NCI-H1436 treated with DMSO at 0.1 percent for 48 hours (cell line): Measurements from ENCODE around the gene ALPK3.
A peak's percentile ranks its signal among the peaks of the same experiment; 100 is the strongest.
"Not testable (repeated sequence)": the region's sequence is repeated elsewhere in the genome, so short reads cannot be mapped to it uniquely, and the experiment has no call there.

ENCODE experiments used
- DNase-seq: peaks from one replicate; lab custom pipeline; 2025; lab: John Stamatoyannopoulos, UW

Gene ALPK3

DNA sequence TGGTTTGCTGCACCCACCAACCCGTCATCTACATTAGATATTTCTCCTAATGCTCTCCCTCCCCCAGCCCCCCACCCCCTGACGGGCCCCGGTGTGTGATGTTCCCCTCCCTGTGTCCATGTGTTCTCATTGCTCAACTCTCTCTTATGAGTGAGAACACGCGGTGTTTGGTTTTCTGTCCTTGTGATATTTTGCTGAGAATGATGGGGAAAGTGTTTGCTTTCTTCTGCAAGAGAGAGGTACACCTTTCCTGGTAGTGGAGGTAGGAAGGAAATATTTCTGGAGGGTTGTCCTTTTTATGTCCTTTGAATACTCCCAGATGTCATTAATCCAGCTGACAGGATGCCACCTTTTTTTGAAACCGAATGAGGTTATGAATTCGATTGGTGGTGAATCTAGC, 56.8 kb downstream of the ALPK3 start:
- DNase-seq = no peak

DNA sequence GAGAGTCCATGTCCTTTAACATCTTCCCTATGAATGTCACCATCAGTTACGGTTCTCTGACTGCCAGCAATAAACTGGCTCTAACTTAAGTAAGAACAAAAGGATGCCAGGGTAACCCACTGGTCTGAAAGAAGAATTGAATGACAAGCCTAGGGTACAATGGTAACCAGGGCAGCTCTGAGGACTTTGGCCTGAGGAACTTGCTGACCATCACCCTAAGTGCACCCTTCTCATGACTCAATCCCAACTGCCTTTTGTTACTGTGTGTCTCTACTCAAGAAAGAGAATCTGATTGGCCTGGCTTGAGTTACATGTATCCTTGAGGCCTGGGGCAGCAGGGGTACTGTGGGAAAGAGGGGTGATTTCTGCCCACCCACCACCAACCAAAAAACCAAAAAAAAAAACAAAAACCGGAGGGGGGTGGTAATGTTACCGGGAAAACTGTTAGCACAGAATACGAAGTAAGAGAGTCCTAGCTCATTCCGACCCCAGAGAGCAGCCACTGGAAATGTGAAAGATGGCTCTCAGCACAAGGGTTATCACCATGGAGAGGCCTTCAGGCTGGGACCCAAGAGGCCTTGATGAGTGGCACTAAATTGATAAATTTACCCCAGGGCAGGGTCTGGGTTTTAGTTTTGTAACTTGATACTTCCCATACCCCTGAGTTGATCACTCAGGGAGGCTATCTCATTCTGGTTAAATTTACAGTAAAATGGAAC, 58.0 kb downstream of the ALPK3 start:
- DNase-seq = peak; percentile 15

DNA sequence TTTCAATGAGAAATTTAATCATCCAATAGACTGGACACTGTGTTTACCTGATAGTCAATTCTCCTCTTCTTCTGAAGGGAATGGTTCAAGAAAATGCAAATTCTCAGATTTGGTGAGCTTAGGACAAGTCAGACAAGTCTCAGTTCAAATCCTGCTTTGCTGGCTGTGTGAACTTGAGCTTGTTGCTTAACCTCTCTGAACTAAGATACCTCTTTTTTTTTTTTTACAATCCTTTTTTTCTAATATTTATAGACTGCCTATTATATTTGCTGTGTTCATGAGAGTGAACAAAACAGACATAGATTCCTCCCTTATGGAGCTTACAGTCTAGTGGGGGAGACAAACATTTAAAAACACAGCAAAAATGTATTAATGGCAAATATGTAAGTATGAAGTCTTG, 59.1 kb downstream of the ALPK3 start:
- DNase-seq = no peak

DNA sequence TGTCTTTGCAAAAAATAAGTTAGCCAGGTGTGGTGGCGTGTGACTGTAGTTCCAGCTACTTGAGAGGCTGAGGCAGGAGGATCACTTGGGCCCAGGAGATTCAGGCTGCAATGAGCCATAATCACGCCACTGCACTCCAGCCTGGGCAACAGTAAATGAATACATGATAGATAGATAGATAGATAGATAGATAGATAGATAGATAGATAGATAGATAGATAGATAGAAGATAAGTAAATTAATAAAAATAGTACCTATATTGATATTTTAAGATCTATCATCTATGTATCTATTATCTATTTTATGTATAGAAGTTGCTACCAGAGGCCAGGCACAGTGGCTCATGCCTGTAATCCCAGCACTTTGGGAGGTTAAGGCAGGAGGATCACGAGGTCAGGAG, 60.5 kb downstream of the ALPK3 start:
- not testable (repeated sequence) for DNase-seq

DNA sequence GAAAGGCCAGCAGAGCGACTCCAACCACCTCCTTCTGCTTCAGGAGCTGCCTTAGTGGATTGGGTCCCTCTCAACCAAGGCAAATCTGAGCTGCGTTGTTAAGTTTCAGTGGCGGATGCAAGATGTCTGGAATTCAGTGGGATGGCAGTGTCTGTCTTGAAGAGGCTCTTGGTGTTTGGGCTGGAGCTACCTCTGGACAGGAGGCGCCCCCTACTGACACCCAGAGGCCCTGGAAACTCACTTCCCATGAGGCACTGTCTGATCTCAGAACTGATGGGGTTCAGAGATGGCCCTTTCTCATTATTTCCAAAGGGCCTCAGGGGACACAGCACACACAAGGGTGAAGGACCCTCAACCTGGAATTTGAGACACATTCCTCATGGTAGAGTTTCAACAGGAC, 61.3 kb downstream of the ALPK3 start:
- no peak for DNase-seq

DNA sequence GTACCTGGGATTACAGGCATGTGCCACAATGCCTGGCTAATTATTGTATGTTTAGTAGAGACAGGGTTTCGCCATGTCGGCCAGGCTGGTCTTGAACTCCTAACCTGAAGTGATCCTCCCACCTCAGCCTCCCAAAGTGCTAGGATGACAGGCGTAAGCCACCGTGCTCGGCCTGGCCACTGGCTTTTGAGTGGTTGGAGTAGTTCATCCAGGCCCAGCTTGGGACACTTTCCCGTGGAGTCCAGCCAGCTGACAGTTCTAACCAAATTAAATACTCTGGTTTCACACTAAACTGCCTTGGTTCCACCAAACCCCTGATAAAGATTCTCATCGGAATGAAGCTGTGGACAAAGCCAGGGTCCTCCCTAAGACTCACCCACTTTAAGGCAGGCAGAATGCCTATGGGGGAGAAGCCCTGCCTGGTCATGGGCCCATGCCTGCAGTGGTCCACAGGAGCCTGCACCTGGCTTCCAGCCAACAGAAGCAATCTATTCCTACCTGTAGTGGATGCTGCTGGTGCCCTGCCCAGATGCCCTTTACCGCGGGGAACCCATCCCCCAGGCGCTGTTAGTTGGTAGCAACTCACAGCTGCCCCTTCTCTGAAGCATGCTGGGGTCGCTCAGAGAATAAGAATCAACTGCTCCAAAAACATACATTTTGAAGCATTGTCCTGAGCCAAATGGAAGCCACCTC, 62.1 kb downstream of the ALPK3 start:
- no peak for DNase-seq

DNA sequence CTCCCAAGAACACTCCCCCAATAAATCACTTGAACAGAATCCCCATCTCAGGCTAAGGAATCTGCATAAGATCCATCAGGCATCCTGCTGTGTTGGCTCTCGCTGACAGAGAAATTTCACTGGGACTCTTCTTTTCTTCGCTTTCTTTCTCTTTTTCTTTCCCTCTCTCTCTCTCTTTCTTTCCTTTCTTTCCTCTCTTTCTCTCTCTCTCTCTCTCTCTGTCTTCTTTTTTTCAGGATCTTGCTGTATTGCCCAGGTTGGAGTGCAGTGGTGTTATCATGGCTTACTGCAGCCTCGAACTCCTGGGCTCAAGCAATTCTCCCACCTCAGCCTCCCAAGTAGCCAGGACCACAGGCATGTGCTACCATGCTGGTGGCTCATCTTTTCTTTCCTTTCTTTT, 62.9 kb downstream of the ALPK3 start:
- DNase-seq = no peak

DNA sequence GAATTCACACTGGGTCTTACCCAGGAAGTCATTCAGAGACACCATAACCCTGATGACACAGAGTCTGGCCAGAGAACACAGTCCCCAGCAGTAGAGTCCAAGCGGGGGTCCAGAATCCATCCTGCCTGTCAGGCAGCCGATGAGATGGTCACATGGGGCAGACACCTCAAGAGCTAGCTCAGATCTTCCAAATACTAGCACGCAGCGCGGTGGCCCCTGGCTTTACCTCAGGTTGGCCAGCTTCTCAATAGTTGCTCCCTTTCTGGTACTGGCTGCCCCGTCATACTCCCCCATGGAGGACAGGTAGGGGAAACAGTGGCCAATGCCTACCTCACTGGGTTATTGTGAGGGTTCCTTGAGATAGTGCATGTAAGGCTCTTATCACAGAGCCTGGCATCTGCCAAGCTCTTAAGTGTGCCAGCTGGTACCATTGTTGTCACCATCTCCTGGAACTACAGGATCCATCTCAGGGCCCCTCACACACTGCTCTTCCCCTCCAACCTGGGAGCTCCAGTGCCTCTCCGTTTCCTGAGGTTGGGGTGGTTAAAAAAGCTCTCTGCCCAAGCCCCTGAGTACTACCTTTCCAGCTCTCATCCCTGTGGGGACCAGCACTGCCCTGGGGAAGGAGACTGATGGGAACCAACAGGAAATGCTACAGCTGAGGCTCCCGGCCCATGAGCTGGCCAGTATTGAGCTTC, 63.8 kb downstream of the ALPK3 start:
- no peak for DNase-seq

DNA sequence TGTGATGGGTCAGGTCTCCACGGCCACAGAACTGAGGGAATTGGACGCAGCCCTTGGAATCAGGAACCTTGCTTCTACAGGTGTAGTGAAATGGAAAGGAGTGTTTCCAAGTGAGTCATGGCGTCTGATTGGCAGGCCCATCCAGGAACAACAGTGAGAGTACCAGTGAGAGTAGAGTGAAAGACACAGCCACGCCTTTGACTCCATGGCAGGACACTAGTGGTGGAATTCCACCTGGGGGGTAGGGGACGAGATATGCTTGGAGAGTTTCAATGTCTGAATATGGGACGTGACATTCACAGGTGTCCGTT, 64.3 kb downstream of the ALPK3 start:
- no peak for DNase-seq

DNA sequence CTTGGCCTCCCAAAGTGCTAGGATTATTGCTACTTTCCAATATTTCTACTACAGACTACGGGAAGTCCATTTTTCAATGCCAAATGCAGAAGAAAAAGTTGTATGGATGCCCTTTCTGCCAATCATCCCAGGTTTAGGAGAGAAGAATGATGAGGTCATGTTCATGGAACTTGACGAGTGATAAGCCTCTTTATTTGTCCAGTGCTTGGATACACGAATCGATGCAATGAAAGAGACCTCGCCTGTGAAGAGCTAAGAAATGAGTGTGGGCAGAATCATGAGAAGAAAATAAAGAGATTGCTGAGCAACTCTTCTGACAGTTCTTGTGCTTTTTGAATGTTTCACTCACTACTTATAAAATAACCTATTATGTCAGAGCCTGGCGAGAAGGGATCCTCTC, 66.3 kb downstream of the ALPK3 start:
- no peak for DNase-seq

DNA sequence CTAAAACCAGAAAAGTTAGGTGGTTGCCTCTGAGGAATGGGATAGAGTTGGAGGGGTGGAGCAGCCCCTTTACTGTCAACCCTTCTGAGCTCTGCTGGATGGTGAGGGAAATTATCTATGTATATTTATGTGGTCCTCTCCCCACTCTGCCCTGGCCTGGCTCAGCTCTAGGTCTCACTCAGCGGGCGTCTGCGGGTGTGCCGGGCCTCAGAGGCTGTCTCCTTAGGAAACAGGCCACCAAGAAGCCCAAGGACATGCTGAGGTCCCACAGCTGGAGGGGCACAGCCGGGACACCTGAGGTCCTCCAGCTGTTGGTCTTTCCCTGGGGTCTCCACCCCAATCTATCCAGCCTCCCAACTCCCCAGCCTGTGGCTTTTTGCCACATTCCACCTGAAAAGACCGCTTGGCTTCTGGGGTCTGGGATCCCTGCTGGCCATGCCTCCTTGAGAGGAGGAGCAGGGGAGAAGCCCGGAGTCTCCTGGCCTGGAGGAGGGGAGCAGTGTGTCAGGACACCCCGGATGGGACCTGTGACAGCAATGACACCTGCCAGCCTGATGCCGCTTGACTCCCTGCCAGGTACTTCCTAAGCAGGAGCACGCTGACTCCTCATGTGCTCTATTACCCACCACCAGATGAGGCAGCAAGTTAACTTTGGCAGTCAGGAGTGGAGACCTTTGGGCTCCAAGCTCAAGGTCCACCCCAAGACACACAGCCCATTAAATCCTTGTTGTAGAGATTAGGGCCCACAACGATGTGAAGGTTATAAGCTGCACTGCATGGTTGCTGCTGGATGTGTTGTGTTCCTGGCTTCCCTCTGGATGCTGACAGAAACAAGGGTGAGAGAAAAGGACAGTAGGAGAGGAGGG, 67.0 kb downstream of the ALPK3 start, which contains the start of gene SLC28A1:
SLC28A1 (plus strand) TSS at position 747 of the 866 bp plus-strand sequence. CDS start 3,099 bp downstream, outside the sequence.
- DNase-seq = no peak

DNA sequence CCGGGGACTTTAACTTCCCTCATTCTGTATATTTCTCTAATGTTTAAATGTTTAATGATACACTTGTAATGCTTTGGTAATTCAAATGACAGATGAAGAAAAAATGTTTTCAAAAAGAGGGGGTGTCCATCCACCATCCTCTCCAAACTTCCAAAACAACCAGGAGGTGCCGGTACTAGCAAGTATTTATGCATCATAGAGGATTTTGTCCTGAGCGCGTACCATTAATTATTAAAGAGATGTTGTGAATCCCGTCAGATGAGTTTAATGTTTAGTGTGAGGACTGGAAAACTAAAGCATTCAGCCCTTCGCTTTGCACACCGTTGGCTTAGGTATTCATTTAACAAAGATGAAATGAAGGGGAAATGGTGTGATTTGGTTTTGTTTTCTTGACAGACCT, 68.6 kb downstream of the ALPK3 start:
- no peak for DNase-seq

DNA sequence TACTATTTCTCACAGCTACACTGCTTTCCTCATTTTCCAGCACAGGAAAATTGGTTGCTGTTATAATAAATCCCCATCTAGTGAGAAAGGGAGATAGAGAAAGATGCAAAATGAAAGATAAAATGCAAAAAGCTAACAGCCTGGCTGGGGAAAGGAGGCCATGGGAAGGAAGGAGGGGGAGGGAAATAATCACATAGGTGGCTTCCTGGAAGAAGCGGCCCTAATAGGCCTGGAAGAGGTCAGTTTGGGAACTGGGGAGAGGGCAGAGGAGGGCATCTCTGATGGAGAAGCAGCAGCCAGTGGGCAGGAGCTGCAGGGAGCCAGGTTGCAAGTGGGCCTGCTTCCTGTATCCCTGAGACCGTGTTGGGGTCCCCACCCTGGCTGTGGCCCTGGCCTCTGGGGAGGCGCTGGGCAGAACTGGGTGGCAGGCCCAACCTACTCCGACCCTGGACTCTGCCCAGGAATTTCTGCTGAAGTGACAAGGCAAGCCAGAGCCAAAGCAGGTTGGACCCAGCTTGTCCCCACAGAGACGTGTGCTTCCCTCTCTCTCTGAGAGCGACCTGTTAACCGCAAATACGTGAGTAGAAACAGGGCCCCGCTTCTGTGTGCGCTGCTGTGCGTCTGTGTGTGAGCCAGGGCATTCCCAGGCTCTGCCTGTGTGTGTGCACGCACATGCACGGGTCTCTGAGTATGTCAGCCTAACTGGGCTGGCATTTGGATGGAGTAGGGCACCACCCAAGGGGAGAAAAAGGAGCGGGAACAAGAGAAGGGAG, 69.2 kb downstream of the ALPK3 start:
- no peak for DNase-seq

DNA sequence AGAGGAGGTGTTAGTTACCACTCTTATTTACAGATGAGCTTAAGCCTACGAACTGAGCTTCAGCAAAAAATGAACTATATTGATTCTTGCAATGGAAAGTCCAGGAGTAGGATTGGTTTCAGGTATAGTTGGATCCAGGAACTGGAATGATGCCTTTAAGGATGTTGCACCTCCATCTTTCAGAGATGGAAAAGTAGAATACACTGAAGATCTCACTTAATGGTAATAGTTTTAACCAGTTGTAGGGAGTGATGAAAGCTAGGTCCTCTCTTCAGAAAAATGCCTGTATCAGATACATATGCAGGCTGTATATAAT, 69.8 kb downstream of the ALPK3 start:
- DNase-seq = no peak

DNA sequence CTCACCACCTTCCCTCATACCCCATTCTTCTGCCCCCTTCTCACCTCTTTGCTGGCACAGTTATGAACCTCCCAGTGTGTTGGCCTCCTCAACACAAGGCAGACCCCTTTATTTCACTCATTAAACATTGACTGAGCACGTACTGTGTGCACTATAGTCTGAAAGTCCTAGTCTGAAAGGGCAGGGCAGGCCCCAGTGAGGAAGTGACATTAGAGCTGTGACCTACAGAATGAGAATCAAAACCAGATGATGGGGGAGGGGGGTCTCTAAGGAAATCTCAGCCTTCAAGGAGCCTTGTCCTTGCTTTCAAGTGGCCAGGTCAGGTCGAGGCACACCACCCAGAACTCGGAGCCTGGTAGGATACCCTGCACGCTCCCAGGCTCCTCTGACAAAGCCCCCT, 70.8 kb downstream of the ALPK3 start:
- no peak for DNase-seq

DNA sequence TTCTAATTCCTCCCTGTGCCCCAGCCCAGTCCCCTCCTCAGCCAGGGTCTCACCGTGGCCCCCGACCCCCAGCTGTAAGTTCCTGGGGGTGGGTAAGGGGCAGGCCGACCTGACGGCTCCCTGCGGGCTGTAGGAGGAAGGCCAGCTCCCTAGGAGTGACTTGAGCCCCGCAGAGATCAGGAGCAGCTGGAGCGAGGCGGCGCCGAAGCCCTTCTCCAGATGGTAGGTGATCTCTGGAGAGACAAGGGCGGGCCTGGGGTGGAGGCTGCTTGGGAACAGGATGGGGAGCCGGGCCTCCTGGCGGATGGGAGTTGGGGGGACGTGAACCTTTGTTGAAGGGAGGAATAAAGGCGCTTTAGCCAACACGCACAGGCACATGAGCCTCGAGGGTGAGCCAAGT, 71.5 kb downstream of the ALPK3 start:
- DNase-seq = no peak

DNA sequence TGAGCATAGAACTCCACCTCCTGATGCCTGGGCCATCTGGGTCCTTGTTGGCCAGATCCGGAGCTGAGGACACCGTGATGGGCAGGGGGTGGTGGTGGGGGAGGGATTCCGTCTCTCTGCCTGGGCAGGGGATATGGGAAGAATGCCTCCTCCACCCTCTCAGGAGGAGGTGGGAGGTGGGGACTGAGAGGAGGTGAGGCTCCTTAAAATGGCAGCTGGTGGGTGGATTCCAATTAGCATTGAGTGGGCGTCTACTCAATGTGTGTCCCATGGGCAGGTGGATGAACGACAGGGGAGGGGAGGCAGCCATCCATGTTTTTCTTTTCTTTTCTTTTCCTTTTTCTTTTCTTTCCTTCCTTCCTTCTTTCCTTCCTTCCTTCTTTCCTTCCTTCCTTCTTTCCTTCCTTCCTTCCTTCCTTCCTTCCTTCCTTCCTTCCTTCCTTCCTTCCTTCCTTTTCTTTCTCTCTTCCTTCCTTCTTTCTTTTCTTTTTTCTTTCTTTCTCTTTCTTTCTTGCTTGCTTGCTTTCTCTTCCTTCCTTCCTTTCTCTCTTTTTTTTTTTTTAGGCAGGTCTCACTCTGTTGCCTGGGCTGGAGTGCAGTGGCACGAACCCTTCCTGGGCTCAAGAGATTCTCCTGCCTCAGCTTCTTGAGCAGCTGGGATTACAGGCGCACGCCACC, 72.3 kb downstream of the ALPK3 start:
- no peak for DNase-seq

DNA sequence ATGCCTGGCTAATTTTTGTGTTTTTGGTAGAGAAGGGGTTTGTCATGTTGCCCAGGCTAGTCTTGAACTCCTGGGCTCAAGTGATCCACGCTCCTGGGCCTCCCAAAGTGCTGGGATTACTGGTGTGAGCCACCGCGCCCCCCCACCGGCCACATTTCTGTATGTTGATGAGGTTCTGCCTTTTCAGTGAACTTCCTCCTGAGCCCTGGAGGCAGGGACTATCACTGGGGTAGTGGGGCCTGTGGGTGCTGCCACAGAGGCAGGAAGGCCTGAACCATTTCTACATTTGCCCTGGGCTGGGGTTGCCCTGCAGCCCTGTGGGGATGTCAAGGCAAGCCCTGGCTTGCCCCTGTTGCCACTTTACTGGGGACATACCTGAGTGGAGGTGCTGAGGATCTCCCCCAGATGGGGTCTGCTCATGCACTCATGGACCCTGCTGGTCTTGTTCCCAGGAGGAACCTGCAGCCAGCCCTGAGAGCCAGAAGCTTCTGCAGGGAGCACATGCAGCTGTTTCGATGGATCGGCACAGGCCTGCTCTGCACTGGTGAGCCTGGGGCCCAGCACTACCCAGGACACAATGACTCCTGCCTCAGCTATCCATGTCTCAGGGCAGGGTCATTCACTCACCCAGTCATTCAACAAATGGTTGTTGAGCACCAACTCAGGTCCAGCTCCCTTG, 73.0 kb downstream of the ALPK3 start:
- DNase-seq = no peak

DNA sequence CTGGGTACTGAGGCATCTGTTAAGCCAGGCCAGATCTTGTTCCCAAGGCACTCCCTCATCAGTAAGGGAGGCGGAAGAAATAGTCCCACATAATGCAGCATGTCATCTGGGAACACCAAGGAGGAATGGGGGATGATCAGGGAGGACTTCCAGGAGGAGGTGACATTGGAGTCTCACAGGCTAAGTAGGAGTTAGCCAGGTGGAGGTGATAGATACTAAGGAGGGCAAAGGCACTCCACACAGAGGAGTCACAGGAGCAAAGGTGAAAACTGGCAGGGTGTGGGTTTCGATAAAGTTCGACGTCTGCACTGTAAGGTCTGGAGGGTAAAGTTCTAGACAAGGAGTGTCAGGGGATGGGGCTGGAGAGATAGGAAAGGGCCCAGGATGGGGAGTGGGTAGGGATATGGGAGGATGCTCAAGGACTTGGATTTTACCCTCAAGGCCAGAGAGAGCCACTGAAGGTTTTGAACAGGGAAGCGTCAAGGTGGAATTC, 73.6 kb downstream of the ALPK3 start:
- DNase-seq = no peak

DNA sequence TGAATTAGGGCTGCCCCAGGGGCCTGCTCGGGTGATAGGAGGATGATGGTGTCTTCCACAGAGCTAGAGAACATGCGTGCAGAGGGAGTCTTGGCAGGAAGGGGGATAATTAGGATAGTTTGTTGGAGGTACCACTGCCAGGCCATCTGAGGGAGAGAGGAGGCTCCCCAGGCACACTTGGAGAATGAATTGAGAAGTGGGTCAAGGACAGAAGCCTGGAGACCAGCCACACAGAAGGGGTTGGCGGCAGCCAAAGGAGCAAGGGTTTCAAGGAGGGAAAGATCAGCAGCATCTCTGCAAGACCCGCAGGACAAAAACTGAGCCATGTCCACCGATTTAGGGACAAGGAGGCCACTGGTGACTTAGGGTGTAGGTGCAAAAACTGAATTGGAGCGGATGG, 74.2 kb downstream of the ALPK3 start:
- DNase-seq = no peak
